ENCODE results near the gene FLYWCH2.

DNA sequence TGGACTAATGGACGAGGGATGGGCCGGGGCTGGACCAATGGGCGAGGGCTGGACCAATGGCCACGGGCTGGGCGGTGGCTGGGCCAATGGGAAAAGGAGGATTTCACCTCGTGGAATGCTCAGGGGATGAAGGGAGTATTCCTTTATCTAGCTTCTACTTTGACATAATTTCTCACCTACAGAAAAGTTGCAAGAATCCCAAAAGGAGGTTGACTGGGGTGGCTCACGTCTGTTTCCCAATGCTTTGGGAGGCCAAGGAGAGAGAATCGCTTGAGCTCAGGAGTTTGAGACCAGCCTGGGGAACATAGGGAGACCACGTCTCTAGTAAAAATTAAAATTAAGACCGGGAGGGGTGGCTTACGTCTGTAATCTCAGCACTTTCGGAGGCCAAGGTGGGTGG is 23.0 kb downstream of the FLYWCH2 start:
- TF ChIP-seq, protein P1, sequence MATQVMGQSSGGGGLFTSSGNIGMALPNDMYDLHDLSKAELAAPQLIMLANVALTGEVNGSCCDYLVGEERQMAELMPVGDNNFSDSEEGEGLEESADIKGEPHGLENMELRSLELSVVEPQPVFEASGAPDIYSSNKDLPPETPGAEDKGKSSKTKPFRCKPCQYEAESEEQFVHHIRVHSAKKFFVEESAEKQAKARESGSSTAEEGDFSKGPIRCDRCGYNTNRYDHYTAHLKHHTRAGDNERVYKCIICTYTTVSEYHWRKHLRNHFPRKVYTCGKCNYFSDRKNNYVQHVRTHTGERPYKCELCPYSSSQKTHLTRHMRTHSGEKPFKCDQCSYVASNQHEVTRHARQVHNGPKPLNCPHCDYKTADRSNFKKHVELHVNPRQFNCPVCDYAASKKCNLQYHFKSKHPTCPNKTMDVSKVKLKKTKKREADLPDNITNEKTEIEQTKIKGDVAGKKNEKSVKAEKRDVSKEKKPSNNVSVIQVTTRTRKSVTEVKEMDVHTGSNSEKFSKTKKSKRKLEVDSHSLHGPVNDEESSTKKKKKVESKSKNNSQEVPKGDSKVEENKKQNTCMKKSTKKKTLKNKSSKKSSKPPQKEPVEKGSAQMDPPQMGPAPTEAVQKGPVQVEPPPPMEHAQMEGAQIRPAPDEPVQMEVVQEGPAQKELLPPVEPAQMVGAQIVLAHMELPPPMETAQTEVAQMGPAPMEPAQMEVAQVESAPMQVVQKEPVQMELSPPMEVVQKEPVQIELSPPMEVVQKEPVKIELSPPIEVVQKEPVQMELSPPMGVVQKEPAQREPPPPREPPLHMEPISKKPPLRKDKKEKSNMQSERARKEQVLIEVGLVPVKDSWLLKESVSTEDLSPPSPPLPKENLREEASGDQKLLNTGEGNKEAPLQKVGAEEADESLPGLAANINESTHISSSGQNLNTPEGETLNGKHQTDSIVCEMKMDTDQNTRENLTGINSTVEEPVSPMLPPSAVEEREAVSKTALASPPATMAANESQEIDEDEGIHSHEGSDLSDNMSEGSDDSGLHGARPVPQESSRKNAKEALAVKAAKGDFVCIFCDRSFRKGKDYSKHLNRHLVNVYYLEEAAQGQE (IDR thresholded peaks at IDR 0.05; ENCODE audit: unreplicated experiment), result no peak
- TF ChIP-seq POLR2AphosphoS5 (IDR thresholded peaks at IDR 0.05; ENCODE audit: low read depth) (no peak), EZH2 (IDR thresholded peaks at IDR 0.05; ENCODE audit: low read depth, unreplicated experiment) (no peak), JUNB (IDR thresholded peaks at IDR 0.05; ENCODE audit: unreplicated experiment) (no peak), ZNF114 (CRISPR knock-in tag; IDR thresholded peaks at IDR 0.05) (no peak)
- TF ChIP-seq, protein P2, sequence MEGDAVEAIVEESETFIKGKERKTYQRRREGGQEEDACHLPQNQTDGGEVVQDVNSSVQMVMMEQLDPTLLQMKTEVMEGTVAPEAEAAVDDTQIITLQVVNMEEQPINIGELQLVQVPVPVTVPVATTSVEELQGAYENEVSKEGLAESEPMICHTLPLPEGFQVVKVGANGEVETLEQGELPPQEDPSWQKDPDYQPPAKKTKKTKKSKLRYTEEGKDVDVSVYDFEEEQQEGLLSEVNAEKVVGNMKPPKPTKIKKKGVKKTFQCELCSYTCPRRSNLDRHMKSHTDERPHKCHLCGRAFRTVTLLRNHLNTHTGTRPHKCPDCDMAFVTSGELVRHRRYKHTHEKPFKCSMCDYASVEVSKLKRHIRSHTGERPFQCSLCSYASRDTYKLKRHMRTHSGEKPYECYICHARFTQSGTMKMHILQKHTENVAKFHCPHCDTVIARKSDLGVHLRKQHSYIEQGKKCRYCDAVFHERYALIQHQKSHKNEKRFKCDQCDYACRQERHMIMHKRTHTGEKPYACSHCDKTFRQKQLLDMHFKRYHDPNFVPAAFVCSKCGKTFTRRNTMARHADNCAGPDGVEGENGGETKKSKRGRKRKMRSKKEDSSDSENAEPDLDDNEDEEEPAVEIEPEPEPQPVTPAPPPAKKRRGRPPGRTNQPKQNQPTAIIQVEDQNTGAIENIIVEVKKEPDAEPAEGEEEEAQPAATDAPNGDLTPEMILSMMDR (conservative IDR thresholded peaks at IDR 0.05; ENCODE audit: low read depth in 2 of 2), result no peak
- TF ChIP-seq, protein P3, sequence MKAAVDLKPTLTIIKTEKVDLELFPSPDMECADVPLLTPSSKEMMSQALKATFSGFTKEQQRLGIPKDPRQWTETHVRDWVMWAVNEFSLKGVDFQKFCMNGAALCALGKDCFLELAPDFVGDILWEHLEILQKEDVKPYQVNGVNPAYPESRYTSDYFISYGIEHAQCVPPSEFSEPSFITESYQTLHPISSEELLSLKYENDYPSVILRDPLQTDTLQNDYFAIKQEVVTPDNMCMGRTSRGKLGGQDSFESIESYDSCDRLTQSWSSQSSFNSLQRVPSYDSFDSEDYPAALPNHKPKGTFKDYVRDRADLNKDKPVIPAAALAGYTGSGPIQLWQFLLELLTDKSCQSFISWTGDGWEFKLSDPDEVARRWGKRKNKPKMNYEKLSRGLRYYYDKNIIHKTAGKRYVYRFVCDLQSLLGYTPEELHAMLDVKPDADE (IDR thresholded peaks at IDR 0.05), result no peak
